HEK293 (cell line): ENCODE measurements around the gene PLGLB2.
"Not testable (repeated sequence)": the region's sequence is repeated elsewhere in the genome, so short reads cannot be mapped to it uniquely, and the experiment has no call there.

Experiments
- CTCF ChIA-PET: fragments of 350-600 bp; formaldehyde crosslinking; extraction: SDS; loops from one replicate; lab custom pipeline; 2021; ENCODE audit warnings: antibody characterized with exemption; lab: Yijun Ruan, JAX
- POLR2A ChIA-PET: fragments of 300-600 bp; formaldehyde crosslinking; extraction: SDS; loops from one replicate; lab custom pipeline; 2020; ENCODE audit warnings: antibody characterized with exemption, inconsistent platforms; lab: Yijun Ruan, JAX
- H3K27ac ChIP-seq: fragments of 200-500 bp; sonication (Bioruptor generic); 2 replicates; pipeline ENCODE4 v1.5.1; 2014; ENCODE audit warnings: low read depth, low read length, control low read depth, inconsistent platforms; ENCODE audit errors: extremely low read depth
- H3K36me3 ChIP-seq, 2 experiments: fragments of 200-500 bp in 1 of 2; sonication (Bioruptor generic) in 1 of 2; 1 replicate in 1 of 2; 2 replicates in 1 of 2; pipeline ENCODE4 v1.5.1; 2014 to 2017; ENCODE audit warnings: inconsistent platforms in 2 of 2, low read length in 2 of 2; ENCODE audit not compliant: control insufficient read depth in 2 of 2, insufficient read depth in 1 of 2
- H3K4me1 ChIP-seq: fragments of 200-500 bp; sonication (Bioruptor generic); 2 replicates; pipeline ENCODE4 v1.5.1; 2014; ENCODE audit warnings: mild to moderate bottlenecking, low read length, inconsistent platforms; ENCODE audit not compliant: control insufficient read depth, insufficient read depth
- H3K4me3 ChIP-seq: 2 replicates; pipeline ENCODE4 v1.5.1; 2011; ENCODE audit warnings: low read depth, mild to moderate bottlenecking, control low read depth, low read length, moderate library complexity
- H3K9me3 ChIP-seq: fragments of 200-500 bp; sonication (Bioruptor generic); 2 replicates; pipeline ENCODE4 v1.5.1; 2014; ENCODE audit warnings: low read depth, low read length, inconsistent platforms; ENCODE audit not compliant: control insufficient read depth, insufficient read depth

The PLGLB2 gene

DNA sequence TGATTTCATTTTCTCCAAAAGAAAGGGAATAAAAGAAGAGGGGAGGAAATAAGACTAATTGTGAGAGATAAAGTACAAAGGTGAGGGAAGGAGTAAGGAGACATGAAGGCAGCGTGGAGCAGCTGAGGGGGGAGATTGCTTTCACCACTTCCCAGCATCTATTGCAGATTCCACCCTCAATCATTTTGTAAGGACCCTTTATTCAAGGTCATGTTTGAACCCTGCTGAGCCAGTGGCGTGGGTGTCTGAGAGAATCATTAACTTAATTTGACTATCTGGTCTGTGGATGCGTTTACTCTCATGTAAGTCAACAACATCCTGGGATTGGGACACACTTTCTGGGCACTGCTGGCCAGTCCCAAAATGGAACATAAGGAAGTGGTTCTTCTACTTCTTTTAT lies at the start of gene PLGLB2:
PLGLB2 (plus strand) TSS at position 297 of the 400 bp plus-strand sequence; CDS start at position 364, 67 bp downstream.
- H3K27ac ChIP-seq, POLR2A ChIA-PET, H3K4me1 ChIP-seq, H3K36me3 ChIP-seq, CTCF ChIA-PET, H3K9me3 ChIP-seq, H3K4me3 ChIP-seq: not testable (repeated sequence)

DNA sequence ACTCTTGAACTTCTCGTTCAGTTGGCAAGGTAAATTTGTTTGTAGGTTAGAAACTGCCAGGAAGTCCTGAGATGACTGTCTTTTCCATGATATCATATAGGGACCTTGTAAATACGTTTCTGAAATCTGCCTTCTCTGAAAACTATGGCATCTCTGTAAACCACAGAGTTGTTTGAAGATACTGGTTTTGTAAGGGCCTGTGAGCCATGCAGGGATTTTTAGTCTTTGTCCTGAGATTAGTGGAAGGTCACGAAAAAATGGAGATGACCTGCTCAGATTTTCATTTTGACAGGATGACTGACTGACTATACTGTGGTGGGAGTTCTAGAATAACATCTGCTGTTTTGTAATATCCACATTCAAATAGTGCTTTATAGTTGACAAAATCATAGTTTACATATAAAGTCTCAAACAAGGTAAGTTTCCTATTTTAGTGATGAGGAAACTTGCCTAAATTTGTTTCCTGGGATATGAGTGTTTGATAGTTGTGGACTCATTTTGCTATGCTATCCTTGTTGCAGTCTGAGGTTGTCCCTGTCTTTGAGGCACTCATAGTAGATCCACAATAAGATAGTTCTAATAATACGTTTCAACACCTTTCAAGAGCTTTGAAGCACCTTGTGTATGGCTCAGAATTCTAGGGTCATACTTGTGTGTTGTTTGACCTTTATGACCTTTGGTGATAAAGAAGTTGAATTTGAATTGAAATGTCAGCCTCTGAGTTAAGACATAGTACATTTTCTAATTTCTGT lies 43.1 kb upstream of the PLGLB2 start:
- H3K4me1 ChIP-seq, POLR2A ChIA-PET, H3K4me3 ChIP-seq, H3K27ac ChIP-seq, H3K36me3 ChIP-seq, H3K9me3 ChIP-seq, CTCF ChIA-PET: not testable (repeated sequence)

DNA sequence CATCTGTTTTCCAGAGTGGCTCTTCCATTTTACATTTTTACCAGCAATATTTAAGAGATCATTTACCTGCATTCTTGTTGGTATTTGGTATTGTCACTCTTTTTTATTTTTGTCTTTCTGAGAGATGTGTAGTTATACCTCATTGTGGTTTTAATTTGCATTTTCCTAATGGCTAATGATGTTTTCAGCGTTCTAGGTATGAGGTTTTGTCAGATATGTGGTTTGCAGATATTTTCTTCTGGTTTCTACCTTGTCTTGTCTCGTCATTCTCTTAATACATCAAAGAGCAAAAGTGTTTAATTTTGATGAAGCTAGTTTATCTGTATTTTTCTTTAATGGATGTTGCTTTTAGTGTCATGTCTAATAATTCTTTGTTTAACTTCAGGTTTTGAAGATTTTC lies 39.5 kb upstream of the PLGLB2 start:
- CTCF ChIA-PET, H3K36me3 ChIP-seq, H3K9me3 ChIP-seq, POLR2A ChIA-PET, H3K4me3 ChIP-seq, H3K27ac ChIP-seq, H3K4me1 ChIP-seq: not testable (repeated sequence)

DNA sequence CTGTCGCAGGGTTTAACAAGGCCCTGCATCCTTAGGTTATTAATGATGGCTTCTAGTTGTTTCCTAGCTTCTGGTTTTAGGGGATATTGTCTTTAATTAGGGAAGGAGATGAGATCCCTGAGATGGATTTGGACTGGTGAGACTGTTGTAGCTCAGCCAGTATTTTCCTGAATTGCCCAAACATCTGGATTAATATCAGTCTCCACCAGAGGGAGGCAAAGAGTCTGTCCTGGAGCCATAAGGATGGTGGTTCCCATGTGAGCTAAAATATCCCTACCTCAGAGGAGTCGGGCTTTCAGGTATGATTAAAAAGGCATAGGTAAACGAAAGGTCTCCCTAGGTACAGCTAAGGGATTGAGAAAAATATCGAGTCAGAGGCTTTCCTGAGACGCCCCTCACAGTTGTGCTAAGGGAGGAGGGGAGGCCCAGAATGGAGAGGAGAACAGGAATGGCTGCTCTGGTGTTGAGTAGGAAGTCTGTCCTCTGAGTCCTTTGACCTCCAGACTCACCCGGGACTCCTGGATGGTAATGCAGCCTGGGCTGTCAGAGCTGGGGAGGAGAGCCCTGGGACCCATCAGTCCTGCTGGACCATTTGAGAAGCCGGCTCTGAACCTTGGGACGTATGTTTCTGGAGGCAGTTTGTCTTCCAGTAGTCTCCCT lies 19.8 kb upstream of the PLGLB2 start:
- H3K4me3 ChIP-seq, H3K27ac ChIP-seq, H3K36me3 ChIP-seq, POLR2A ChIA-PET, CTCF ChIA-PET, H3K4me1 ChIP-seq, H3K9me3 ChIP-seq: not testable (repeated sequence)

DNA sequence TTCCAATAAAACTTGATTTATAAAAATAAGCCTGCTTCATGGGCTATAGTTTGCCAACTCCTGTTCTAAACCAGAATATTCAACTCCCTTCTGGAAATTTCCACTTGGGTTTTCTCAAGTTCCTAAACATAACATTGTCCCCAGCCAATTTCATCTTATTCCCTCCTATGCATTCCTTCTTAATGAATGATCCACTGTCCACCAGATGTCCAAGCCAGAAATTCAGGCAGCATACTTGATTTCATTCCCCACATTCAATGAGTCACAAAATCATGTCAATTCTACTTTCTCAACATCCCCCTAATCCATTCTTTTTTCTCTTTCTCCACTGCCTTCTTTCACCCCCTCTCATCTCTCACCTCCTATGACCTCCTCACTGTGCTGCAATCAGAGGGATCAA lies 7.0 kb upstream of the PLGLB2 start:
- H3K4me3 ChIP-seq, H3K9me3 ChIP-seq, POLR2A ChIA-PET, H3K36me3 ChIP-seq, H3K27ac ChIP-seq, CTCF ChIA-PET, H3K4me1 ChIP-seq: not testable (repeated sequence)

DNA sequence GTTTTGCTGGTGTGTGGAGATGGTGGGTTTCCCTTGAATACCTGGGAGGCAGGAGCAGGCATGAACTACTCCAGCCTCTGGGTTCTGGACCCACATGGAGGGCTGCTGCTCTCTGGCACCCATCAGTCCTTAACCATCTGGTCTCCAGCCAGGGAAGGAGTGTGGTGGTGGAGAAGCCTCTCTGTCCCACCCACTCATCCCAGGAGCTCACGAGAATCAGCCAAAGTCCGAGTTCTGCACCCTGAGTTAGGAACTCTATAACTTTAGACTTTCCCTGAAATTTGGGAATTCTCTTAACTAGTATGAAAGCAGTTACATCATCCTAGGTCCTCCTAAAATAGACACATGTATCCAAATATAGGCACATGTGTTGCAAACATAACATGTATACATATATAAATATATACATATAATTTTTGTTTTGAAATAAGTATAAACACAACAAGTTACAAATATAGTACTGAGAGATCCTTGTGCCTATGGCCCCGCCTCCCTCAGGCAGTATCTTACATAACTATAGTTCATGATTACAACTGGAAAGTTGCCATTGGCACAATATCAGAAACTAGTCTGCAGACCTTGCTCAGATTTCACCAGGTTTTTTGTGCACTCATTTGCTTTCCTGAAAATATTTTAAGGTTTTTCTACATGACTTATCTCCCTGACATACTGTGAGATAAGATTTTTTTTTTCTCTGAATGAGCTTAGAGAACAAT lies 5.3 kb upstream of the PLGLB2 start:
- H3K9me3 ChIP-seq, CTCF ChIA-PET, POLR2A ChIA-PET, H3K36me3 ChIP-seq, H3K4me3 ChIP-seq, H3K27ac ChIP-seq, H3K4me1 ChIP-seq: not testable (repeated sequence)

DNA sequence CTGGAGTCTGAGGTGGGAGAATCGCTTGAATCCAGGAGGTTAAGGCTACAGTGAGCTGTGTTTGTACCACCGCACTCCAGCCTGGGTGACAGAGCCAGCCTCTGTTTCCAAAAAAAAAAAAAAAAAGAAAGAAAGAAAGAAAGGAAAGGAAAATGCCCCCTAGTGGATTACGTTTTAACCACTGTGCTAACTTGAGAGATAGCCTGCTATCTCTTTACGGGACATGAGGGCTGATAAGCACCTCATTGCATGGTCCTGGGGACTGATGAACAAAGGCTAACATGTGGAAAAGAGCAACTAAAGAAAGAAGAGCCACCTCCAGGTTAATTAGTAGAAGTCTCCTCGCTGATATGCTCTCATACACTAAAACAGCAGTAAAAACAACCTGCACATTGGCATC lies 4.2 kb upstream of the PLGLB2 start:
- H3K9me3 ChIP-seq, H3K36me3 ChIP-seq, H3K4me1 ChIP-seq, CTCF ChIA-PET, POLR2A ChIA-PET, H3K27ac ChIP-seq, H3K4me3 ChIP-seq: not testable (repeated sequence)

DNA sequence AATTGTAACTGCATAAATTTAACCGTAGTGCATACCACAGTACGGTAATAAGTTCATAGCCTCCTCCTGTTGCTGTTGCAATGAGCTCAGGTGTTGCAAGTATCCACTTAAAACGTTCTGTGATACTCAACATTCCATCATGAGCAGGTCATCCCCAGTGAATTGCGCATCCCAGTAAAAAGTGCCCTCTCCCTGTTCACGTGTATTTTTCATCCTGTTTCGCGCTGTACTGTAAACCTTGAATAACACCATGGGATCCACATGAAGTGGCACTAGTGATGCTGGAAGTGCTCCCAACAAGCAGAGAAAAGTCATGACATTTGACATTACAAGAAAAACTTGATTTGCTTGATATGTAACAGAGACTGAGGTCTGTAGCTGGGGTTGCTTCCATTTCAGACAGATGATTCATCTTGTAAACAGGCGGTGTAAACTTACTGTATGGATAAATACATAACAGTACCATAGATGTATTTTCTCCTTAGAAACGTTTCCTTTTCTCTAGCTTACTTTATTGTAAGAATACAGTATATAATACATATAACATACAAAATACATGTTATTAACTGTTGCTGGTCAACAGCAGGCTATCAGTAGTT lies 2.4 kb upstream of the PLGLB2 start:
- CTCF ChIA-PET, POLR2A ChIA-PET, H3K9me3 ChIP-seq, H3K4me1 ChIP-seq, H3K36me3 ChIP-seq, H3K4me3 ChIP-seq, H3K27ac ChIP-seq: not testable (repeated sequence)

DNA sequence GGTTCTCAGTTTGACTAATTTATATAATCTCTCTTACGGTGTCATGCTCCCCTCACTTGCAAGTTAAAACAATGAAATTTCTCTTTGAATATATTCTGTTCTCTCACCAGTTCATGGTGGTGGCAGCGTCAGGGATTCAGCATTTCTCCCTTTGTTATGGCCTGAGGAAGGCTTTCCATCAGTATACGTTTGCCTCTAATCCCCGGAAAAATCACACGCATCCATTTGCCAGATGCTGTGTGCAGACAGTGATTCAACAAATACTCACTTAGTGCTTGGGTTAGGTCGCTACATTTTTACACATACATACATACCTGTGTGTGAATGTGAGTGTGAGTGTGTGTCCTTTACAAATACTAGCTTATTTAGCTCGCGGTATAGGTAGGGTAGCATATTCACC lies 637 bp downstream of the PLGLB2 start:
- H3K27ac ChIP-seq, H3K36me3 ChIP-seq, POLR2A ChIA-PET, CTCF ChIA-PET, H3K4me1 ChIP-seq, H3K9me3 ChIP-seq, H3K4me3 ChIP-seq: not testable (repeated sequence)

DNA sequence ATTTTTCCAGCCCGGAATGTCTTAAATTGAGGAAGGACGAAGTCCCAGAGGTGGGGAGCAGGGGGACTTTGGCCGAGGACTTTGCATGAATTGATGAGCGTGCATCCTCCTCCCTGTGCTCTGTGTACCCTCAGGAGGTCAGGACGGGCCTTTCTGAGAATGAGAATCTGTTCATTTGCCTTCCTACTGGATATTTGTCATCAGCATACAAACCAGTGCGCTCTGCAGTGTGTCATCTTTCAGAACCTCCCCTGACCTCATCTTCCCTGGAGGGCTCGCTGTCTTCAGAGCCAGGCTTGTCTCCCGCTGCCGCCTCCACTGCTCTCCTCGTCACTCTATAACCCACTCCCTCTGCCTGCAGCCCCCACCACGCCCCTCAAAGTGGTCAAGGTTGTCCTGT lies 2.7 kb downstream of the PLGLB2 start:
- H3K9me3 ChIP-seq, CTCF ChIA-PET, H3K4me3 ChIP-seq, POLR2A ChIA-PET, H3K27ac ChIP-seq, H3K36me3 ChIP-seq, H3K4me1 ChIP-seq: not testable (repeated sequence)

DNA sequence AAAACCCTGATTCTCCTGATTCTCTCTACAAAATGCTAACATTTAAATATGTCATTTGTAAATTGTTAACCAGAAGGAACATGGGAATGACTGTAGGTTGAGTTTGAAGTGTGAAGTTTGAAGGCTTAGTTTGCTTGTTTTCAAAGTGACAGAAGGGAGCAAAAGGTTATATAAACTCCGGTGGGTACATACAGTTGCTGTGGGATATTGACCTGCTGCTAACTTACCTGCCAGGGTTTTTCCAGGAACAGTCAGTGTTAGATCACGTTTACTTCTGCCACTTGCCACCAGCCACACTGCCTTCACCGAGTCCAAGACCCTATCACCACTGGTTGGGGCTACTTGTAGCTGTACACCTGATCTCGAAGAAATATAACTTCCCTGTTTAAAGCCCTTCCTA lies 6.9 kb downstream of the PLGLB2 start:
- H3K27ac ChIP-seq, H3K4me1 ChIP-seq, H3K36me3 ChIP-seq, CTCF ChIA-PET, H3K9me3 ChIP-seq, POLR2A ChIA-PET, H3K4me3 ChIP-seq: not testable (repeated sequence)
